Measurements from ENCODE around the gene DDX17.

Gene DDX17

DNA sequence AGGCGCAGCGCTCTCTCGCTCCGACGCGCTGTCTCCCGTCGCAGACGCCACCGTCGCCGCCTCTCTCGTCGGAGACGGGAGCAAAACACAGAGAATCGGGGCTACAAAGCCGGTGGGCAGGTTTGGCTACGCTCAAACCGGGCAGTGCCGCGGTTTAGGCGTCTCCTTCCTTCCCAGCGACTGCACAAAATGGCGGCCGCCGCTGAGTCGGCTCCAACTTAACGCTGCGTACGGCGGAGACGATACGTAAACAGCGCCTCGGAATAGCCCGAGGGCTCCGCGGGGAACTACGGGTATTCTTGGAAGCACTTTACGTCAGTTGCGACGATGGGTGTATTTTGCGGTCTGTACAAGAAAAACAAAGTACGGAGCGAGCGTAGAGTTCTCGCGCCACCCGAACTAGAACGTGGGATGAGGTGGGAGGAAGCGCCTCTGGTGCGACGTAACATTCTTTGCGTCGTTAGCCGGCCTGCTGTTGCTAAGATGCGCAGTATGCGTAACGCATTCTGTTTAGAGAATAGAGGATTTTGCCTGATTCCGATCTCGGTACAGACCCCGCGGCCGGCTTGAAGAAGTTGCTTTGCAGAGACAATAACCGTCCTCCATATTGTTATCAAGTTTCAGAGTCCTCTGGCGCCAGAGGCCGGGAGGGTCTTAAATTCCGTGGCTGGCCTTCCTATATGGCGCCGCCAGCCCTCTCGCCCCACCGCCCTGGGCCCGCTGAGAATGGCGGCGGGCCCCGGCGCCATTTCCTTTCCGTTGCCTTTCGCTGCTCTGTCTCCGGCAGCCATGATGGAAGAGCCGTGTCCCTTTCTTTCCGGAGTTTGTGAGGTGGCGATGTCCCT is at the start of gene DDX17:
DDX17 (minus strand) TSS at position 194 of the 845 bp plus-strand sequence.
- peak within 1 kb of the TSS; percentile 100 for H3K27ac Mint-ChIP-seq
- H3K36me3 Mint-ChIP-seq = peaks cover 14% of the 10 kb centered on the region
- H3K4me1 Mint-ChIP-seq = peaks cover 37% of the 10 kb centered on the region
- no peaks in the 10 kb centered on the region for H3K27me3 Mint-ChIP-seq
- peaks cover 4% of the 10 kb centered on the region for H3K9me3 Mint-ChIP-seq
- ATAC-seq (ENCODE audit: low read depth) (peak; percentile 76), DNase-seq (ENCODE audit: low spot score in 2 of 2) (peak; percentile 97)
- peak within 1 kb of the TSS; percentile 100 for H3K4me3 Mint-ChIP-seq

DNA sequence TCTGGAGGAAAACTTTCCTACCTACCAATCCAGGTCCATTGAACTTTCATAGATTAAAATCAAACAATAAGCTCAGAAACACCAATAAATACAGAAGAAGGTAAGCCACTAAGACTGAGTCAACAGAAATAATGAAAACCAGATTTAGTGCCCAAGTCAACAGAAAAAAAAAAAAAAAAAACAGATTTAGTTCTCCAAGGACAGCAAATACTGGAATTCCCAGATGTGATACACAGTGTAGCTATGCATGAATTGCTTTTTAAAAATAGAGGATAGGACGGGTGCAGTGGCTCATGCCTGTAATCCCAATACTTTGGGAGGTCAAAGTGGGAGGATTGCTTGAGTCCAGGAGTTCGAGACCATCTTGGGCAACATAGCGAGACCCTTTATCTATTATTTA is 48.2 kb upstream of the DDX17 start:
- Mint-ChIP-seq H3K4me1 (no peaks in the 10 kb centered on the region), H3K27ac (no peak overlapping the region), H3K27me3 (no peaks in the 10 kb centered on the region), H3K4me3 (no peak overlapping the region), H3K36me3 (no peaks in the 10 kb centered on the region), H3K9me3 (no peaks in the 10 kb centered on the region)
- no peak for ATAC-seq (ENCODE audit: low read depth)
- DNase-seq (ENCODE audit: low spot score in 2 of 2) = no peak

DNA sequence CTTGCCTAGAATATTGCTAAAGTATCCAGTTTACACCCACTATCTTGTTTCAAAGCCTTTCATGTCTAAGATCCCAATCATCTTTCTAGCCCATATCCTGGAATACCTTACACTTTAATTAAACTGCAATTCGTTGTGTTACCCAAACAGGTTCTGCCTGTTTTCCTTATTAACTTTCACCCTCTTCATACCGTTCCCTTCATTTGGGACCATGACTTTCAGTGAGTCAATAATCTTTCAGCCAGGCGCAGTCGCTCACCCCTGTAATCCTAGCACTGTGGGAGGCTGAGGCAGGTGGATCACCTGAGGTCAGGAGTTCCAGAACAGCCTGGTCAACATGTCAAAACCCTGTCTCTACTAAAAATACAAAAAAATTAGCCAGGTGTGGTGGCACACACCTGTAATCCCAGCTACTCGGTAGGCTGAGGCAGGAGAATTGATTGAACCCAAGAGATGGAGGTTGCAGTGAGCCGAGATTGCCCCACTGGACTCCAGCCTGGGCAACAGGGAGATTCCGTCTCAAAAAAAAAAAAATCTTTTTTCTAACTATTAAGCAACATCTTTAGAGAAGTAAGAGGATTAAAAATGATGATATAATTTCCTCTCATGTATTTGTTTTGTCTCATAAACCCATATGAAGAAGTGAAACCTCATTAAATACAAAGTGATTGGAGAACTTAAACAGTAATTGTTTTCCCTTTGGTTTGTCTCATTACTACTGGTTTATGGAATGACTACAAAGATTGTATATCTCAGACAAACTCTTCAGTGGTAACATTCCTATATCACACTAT is 43.2 kb upstream of the DDX17 start:
- Mint-ChIP-seq H3K36me3 (peaks cover 3% of the 10 kb centered on the region), H3K9me3 (peaks cover 2% of the 10 kb centered on the region), H3K27ac (peak overlapping the region; percentile 29), H3K27me3 (no peaks in the 10 kb centered on the region), H3K4me3 (no peak overlapping the region), H3K4me1 (peaks cover 9% of the 10 kb centered on the region)
- DNase-seq (ENCODE audit: low spot score in 2 of 2) (no peak), ATAC-seq (ENCODE audit: low read depth) (peak; percentile 87)

DNA sequence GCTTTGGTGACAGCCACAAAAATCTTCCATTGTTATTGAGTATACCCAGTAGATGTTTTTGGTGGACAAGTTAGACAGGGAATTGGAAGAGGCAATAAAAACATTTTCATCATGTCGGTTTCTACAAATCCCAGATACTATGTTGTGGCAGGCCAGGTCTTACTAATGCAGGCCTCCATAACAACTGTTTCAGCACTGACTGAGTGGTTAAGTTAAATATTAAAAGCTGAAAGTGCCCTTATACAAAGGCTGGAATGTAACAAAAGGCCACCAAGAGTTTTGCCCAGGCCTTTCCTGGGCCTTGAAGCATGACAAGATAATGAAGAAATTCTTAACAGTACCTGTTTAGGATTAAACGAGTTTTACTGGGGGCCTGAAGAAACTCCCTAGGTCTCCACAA is 34.6 kb upstream of the DDX17 start:
- H3K4me3 Mint-ChIP-seq = no peak overlapping the region
- ATAC-seq (ENCODE audit: low read depth) (no peak), DNase-seq (ENCODE audit: low spot score in 2 of 2) (no peak)
- H3K27me3 Mint-ChIP-seq = no peaks in the 10 kb centered on the region
- peaks cover 8% of the 10 kb centered on the region for H3K9me3 Mint-ChIP-seq
- peaks cover 8% of the 10 kb centered on the region for H3K36me3 Mint-ChIP-seq
- H3K4me1 Mint-ChIP-seq = peaks cover 3% of the 10 kb centered on the region
- no peak overlapping the region for H3K27ac Mint-ChIP-seq

DNA sequence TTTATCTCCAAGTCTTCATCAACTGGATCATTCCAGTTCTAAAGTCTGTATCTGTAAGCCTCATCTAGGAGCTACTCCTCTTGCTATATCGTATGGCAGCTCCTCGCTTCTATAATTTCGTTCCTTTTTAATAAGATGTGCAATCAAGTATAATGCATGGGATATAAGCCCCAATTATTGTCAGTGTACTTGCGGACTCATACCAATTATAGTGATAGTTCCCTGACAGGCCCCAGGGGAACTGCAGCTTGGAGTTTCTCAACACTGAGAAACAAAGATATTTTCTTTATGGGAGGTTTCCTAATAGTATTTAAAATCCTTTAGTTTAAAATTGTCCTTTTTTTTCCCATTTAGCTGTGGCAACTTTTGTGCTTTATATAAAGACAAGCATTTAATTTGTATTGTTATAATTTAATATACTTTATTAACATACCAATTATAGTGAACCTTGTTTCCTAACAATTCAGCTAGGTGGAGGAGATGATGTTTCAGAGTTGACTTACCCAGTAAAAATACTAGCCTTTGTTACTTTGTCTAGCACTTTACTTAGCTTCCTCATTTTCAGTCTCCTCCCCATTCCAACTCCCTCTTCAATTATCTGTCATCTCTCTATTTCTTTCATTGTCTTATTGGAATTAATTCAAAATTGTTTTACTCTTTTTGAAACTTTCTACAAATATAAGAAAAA is 25.3 kb upstream of the DDX17 start:
- DNase-seq (ENCODE audit: low spot score in 2 of 2) = no peak
- Mint-ChIP-seq H3K27ac (no peak overlapping the region), H3K9me3 (no peaks in the 10 kb centered on the region), H3K36me3 (no peaks in the 10 kb centered on the region), H3K4me3 (peak overlapping the region; percentile 64), H3K27me3 (no peaks in the 10 kb centered on the region), H3K4me1 (peaks cover 5% of the 10 kb centered on the region)
- ATAC-seq (ENCODE audit: low read depth) = peak; percentile 79

DNA sequence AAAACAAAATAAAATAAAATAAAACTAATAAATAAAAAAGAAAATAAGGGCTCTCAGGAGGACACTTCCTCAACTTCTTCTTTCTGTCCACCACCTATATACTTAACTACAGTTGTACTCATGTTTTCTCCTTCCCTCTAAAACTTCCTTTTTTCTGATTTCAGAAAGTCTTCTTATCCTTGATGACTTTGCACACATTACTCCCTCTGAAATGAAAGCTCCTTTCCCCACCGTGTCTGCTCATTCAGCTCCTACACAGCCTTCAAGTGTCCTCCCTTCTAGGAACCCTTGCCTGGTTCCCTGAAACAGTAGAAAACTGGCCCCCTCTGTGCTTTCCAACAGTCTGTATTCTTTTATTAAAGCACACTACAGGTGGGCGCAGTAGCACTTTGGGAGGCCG is 18.3 kb upstream of the DDX17 start:
- H3K36me3 Mint-ChIP-seq = no peaks in the 10 kb centered on the region
- H3K9me3 Mint-ChIP-seq = no peaks in the 10 kb centered on the region
- ATAC-seq (ENCODE audit: low read depth) = no peak
- H3K27ac Mint-ChIP-seq = no peak overlapping the region
- H3K4me3 Mint-ChIP-seq = no peak overlapping the region
- H3K4me1 Mint-ChIP-seq = peaks cover 3% of the 10 kb centered on the region
- no peak for DNase-seq (ENCODE audit: low spot score in 2 of 2)
- H3K27me3 Mint-ChIP-seq = peaks cover 2% of the 10 kb centered on the region

DNA sequence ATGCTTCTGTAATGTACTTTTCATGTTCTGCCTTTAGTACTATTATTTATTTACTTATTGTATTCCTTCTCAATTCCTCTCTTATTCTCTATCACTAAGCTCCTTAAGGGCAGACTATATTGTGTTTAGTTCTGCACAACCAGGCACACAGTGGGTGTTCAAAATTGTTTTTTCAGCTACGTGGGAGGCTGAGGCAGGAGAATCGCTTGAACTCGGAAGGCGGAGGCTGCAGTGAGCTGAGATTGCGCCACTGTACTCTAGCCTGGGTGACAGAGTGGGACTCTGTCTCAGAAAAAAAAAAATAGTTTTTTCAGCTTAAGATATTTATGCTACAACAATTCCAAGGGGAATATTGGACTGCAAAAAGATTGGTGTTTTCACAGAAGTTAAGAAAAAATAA is 17.4 kb upstream of the DDX17 start:
- no peaks in the 10 kb centered on the region for H3K9me3 Mint-ChIP-seq
- peaks cover 3% of the 10 kb centered on the region for H3K4me1 Mint-ChIP-seq
- H3K4me3 Mint-ChIP-seq = no peak overlapping the region
- H3K36me3 Mint-ChIP-seq = no peaks in the 10 kb centered on the region
- ATAC-seq (ENCODE audit: low read depth) (no peak), DNase-seq (ENCODE audit: low spot score in 2 of 2) (no peak)
- H3K27me3 Mint-ChIP-seq = peaks cover 2% of the 10 kb centered on the region
- H3K27ac Mint-ChIP-seq = no peak overlapping the region

DNA sequence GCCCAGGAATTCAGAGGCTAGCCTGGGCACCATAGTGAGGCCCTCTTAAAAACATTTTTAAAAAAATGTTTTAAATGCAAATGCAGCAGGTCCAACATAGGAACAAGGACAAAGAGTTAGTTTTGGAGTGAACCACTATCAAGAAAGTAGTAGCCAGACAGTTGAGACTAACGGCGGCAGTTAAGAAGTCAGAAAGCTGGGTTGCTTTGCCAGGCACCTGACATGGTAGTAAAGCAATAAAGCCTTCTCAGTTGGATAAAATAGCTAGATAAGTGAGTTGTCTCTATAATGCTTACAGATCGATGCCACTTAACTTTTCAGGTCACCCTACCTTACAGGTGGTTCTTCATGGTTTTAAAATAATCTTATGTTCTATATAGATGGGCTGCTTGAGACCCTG is 16.9 kb upstream of the DDX17 start:
- no peaks in the 10 kb centered on the region for H3K9me3 Mint-ChIP-seq
- peaks cover 2% of the 10 kb centered on the region for H3K27me3 Mint-ChIP-seq
- H3K4me3 Mint-ChIP-seq = no peak overlapping the region

DNA sequence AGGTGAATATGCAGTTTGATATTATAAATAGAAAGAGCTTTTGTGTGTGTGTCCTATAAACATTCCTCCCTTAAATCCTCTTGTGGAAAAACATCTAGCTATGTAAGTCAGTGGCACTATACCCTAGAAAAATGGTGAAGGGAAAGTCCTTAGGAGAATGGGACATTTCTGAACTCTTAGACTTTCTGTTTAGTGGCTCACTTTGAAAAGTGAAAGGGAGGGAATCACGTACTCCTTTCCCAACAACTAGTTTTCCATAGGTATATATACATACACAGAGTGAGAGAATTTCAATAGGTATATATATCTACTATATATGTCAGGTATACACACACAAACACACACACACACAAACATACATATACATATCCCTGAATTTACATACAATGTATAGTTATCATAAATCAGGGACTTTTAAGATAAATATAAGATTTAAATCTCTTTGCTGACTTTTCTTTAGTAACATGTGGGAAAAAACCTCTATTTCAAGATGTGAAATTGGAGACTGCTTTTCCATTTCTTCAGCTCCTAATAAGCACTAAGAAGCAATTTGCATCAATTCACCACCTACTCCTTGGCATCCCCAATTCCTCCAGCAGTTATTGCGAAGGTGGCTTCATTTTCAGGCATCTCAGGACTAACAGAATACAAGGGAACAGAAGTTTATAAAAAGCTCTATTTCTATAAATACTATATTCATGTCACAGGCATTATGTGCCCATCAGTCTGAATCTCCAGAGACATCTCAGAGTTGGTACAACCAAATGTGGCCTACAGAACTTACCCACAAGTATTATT is 13.5 kb upstream of the DDX17 start:
- no peak for ATAC-seq (ENCODE audit: low read depth)
- Mint-ChIP-seq H3K4me3 (no peak overlapping the region), H3K36me3 (no peaks in the 10 kb centered on the region), H3K4me1 (peaks cover 3% of the 10 kb centered on the region), H3K27ac (no peak overlapping the region), H3K9me3 (no peaks in the 10 kb centered on the region), H3K27me3 (peaks cover 2% of the 10 kb centered on the region)
- no peak for DNase-seq (ENCODE audit: low spot score in 2 of 2)

More for the DNA sequence above, 16.9 kb upstream of the DDX17 start:
- H3K4me1 Mint-ChIP-seq = peaks cover 3% of the 10 kb centered on the region
- no peak for ATAC-seq (ENCODE audit: low read depth)
- no peaks in the 10 kb centered on the region for H3K36me3 Mint-ChIP-seq
- no peak overlapping the region for H3K27ac Mint-ChIP-seq
- no peak for DNase-seq (ENCODE audit: low spot score in 2 of 2)

DNA sequence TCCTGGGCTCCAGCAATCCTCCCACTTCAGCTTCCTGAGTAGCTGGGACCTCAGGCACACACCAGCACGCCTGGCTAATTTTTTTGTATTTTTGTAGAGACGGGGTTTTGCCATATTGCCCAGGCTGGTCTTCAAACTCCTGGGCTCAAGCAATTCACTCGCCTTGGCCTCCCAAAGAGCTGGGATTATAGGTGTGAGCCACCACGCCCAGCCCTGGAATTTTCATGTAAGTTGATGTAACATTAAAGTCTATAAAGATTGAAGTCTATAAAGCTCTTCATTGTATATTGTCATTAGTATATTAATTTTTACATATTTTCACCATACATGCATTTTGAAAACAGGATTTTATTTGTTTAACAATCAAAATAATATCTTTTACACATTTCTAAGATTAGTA is 12.5 kb upstream of the DDX17 start:
- Mint-ChIP-seq H3K36me3 (no peaks in the 10 kb centered on the region), H3K9me3 (no peaks in the 10 kb centered on the region), H3K27ac (no peak overlapping the region), H3K4me1 (no peaks in the 10 kb centered on the region), H3K27me3 (no peaks in the 10 kb centered on the region), H3K4me3 (no peak overlapping the region)
- DNase-seq (ENCODE audit: low spot score in 2 of 2) (no peak), ATAC-seq (ENCODE audit: low read depth) (no peak)

DNA sequence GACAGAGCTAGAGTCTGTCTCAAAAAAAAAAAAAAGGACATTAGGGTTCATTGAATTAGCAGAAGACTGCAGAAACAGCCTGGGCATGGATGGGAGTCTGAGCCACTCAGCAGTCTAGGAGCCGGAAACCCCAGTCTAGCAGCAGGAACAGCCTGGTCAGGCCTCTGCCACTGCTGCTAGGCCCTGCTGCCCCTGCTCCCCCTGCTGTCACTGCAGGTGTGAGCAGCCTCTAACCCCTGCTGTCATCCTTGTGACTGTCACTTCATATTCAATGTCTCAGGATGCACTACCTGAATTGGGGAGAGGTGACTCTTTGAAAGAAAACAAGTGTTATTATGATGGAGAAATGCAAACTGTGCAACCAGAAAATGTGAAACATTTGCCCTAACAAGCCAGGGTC is 7.0 kb upstream of the DDX17 start:
- Mint-ChIP-seq H3K9me3 (peaks cover 3% of the 10 kb centered on the region), H3K4me1 (peaks cover 5% of the 10 kb centered on the region), H3K27ac (no peak overlapping the region), H3K4me3 (no peak overlapping the region), H3K36me3 (no peaks in the 10 kb centered on the region), H3K27me3 (no peaks in the 10 kb centered on the region)
- ATAC-seq (ENCODE audit: low read depth) (peak; percentile 76), DNase-seq (ENCODE audit: low spot score in 2 of 2) (no peak)

DNA sequence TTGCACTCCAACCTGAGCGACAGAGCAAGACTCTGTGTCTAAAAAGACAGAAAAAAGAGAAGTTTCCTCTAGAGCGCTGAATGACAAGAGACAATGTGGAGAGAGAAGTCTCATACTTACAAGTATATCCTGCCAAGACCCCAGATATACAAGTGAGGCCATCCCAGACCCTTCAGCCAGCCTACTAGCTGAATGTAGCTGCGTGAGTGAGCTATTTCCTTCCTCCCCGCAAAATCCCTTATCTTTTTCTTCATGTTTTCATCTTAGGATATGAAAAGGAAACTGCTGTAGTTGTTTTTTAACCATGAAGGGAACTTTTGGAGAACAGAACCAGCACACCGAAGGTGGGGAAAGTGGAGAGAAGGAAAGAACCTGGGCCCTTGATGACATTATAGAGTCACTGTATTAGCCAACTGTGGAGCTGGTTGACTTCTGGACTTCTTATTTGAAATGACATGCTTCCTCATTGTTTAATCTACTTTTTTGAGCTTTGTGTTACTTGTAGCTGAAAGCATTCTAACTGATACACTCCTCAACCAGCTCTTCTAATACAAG is 4.4 kb upstream of the DDX17 start:
- H3K27ac Mint-ChIP-seq = no peak overlapping the region
- H3K27me3 Mint-ChIP-seq = no peaks in the 10 kb centered on the region
- peaks cover 2% of the 10 kb centered on the region for H3K36me3 Mint-ChIP-seq
- peaks cover 4% of the 10 kb centered on the region for H3K9me3 Mint-ChIP-seq
- ATAC-seq (ENCODE audit: low read depth) (no peak), DNase-seq (ENCODE audit: low spot score in 2 of 2) (no peak)
- peaks cover 9% of the 10 kb centered on the region for H3K4me1 Mint-ChIP-seq
- H3K4me3 Mint-ChIP-seq = no peak overlapping the region

DNA sequence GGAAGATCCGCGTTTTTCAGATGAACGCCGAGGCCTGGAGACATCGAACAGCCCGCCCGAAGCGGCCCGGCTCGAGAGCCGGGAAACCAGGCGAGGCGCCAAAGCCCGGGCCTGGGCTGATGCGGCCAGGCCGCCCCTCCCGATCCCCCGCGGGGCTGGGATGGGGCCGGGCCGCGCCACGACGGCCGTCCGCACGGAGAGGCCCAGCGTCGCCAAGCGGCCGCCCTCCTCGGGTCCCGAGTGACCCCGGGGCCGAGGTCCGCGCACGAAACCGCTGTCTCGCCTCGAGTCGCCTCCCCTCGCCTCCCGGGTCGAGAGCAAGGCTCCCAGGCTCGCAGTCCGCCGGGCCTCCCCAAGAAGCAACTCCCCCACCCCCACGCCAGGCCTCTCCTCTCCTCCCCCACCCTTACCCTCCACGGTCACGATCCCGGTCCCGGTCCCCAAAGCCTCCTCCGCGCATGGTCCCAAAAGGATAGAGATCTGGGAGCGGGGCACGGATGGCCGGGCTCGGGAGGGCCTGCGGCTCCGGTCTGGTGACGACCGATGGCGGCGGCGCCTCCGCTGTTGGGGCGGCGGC is 482 bp downstream of the DDX17 start:
- ATAC-seq (ENCODE audit: low read depth) (peak; percentile 25), DNase-seq (ENCODE audit: low spot score in 2 of 2) (peak in 1 of 2 donors; percentile 93)
- Mint-ChIP-seq H3K9me3 (peaks cover 4% of the 10 kb centered on the region), H3K4me1 (peaks cover 40% of the 10 kb centered on the region), H3K4me3 (peak overlapping the region; percentile 100), H3K36me3 (peaks cover 19% of the 10 kb centered on the region), H3K27me3 (no peaks in the 10 kb centered on the region), H3K27ac (peak overlapping the region; percentile 100)

All from memory B cell (primary cell).